Astrocyte (in vitro differentiated cells and primary cell): ENCODE results near the gene PEAK3. TPM values are rescaled to one million over a fixed set of nuclear protein-coding genes. Genes with fewer than 3 reads are reported as not detected.

Experiments used
- DNase-seq: peaks from one replicate; pipeline ENCODE4 v3.0.0-alpha.2; 2010; ENCODE audit warnings: low read depth
- FAIRE-seq: peaks from 2 replicates; lab custom pipeline; 2011; peaks lifted over from hg19 to GRCh38; lab: Jason Lieb, UNC
- H2AFZ ChIP-seq: 2 replicates; pipeline ENCODE4 v1.6.0; 2012; ENCODE audit warnings: low read depth, low read length, inconsistent platforms
- H3K27ac ChIP-seq: 2 replicates; pipeline ENCODE4 v1.5.1; 2011; ENCODE audit warnings: low read depth, low read length, inconsistent platforms
- H3K27me3 ChIP-seq: 2 replicates; pipeline ENCODE4 v1.6.0; 2011; ENCODE audit warnings: low read length, inconsistent platforms; ENCODE audit not compliant: insufficient read depth
- H3K36me3 ChIP-seq: 2 replicates; pipeline ENCODE4 v1.5.1; 2011; ENCODE audit warnings: low read length, inconsistent platforms; ENCODE audit not compliant: insufficient read depth
- H3K4me1 ChIP-seq: 2 replicates; pipeline ENCODE4 v1.5.1; 2011; ENCODE audit warnings: low read length, inconsistent platforms; ENCODE audit not compliant: insufficient read depth
- H3K4me2 ChIP-seq: 2 replicates; pipeline ENCODE4 v1.6.0; 2012; ENCODE audit warnings: low read length, inconsistent platforms
- H3K4me3 ChIP-seq: 2 replicates; pipeline ENCODE4 v1.5.1; 2011; ENCODE audit warnings: low read depth, mild to moderate bottlenecking, low read length, inconsistent platforms; ENCODE audit not compliant: insufficient read depth
- H3K79me2 ChIP-seq: 2 replicates; pipeline ENCODE4 v1.6.0; 2012; ENCODE audit warnings: mild to moderate bottlenecking, low read length, inconsistent platforms; ENCODE audit not compliant: insufficient read depth
- H3K9ac ChIP-seq: 2 replicates; pipeline ENCODE4 v1.6.0; 2012; ENCODE audit warnings: mild to moderate bottlenecking, low read length, inconsistent platforms
- H3K9me3 ChIP-seq: 2 replicates; pipeline ENCODE4 v1.5.1; 2012; ENCODE audit warnings: low read depth, mild to moderate bottlenecking, low read length, inconsistent platforms; ENCODE audit not compliant: insufficient read depth
- H4K20me1 ChIP-seq: 2 replicates; pipeline ENCODE4 v1.6.0; 2012; ENCODE audit warnings: low read length, inconsistent platforms; ENCODE audit not compliant: insufficient read depth
- H3K27ac Mint-ChIP-seq: one replicate; pipeline ENCODE4 v1.8.0; 2021; ENCODE audit warnings: mild to moderate bottlenecking, mixed read lengths; ENCODE audit not compliant: unreplicated experiment
- H3K27me3 Mint-ChIP-seq: one replicate; pipeline ENCODE4 v1.8.0; 2021; ENCODE audit warnings: low read depth, mixed read lengths; ENCODE audit not compliant: unreplicated experiment
- H3K36me3 Mint-ChIP-seq: one replicate; pipeline ENCODE4 v1.8.0; 2021; ENCODE audit warnings: low read depth, mixed read lengths; ENCODE audit not compliant: unreplicated experiment
- H3K4me1 Mint-ChIP-seq: one replicate; pipeline ENCODE4 v1.8.0; 2021; ENCODE audit warnings: low read depth, mixed read lengths; ENCODE audit not compliant: unreplicated experiment
- H3K4me3 Mint-ChIP-seq: one replicate; pipeline ENCODE4 v1.8.0; 2021; ENCODE audit warnings: mild to moderate bottlenecking, moderate library complexity, mixed read lengths; ENCODE audit not compliant: unreplicated experiment
- H3K9me3 Mint-ChIP-seq: one replicate; pipeline ENCODE4 v1.8.0; 2021; ENCODE audit warnings: mild to moderate bottlenecking, mixed read lengths; ENCODE audit not compliant: unreplicated experiment
- EZH2 ChIP-seq: IDR thresholded peaks from 2 replicates; pipeline ENCODE4 v1.6.1; 2012; ENCODE audit warnings: mild to moderate bottlenecking, low read length, inconsistent platforms; ENCODE audit not compliant: insufficient read depth
- total RNA-seq: library from RNA; stranded (reverse); gene quantifications from 2 replicates; pipeline ENCODE4 v1.2.1, GENCODE V29; 2021
- TF ChIP-seq, protein P1 (sequence below): IDR thresholded peaks from 2 replicates; pipeline ENCODE4 v1.5.1; 2011; ENCODE audit warnings: low read depth, mild to moderate bottlenecking, inconsistent platforms, low read length, moderate library complexity; ENCODE audit not compliant: insufficient read depth

PEAK3 gene
- total RNA-seq, 1 donor from 2014 or later, result 0.18 TPM

GRCh38 chr19:2269244-2270156 lies 12.5 kb downstream of the PEAK3 start:
- Mint-ChIP-seq H3K36me3 (peaks cover 14% of the 10 kb centered on the region), H3K4me1 (peaks cover 13% of the 10 kb centered on the region), H3K27me3 (no peaks in the 10 kb centered on the region), H3K9me3 (no peaks in the 10 kb centered on the region), H3K27ac (peak overlapping the region; percentile 84), H3K4me3 (peak overlapping the region; percentile 94)
- Histone ChIP-seq H4K20me1 (peaks cover 49% of the 10 kb centered on the region), H3K27ac (peak overlapping the region; percentile 91), H2AFZ (peak overlapping the region; percentile 27), H3K36me3 (peaks cover 3% of the 10 kb centered on the region), H3K9ac (peak overlapping the region; percentile 99), H3K4me1 (peaks cover 28% of the 10 kb centered on the region), H3K79me2 (peaks cover 52% of the 10 kb centered on the region), H3K9me3 (no peaks in the 10 kb centered on the region), H3K4me3 (peak overlapping the region; percentile 96), H3K4me2 (peak overlapping the region; percentile 96), H3K27me3 (no peaks in the 10 kb centered on the region)
- TF ChIP-seq, protein P1, sequence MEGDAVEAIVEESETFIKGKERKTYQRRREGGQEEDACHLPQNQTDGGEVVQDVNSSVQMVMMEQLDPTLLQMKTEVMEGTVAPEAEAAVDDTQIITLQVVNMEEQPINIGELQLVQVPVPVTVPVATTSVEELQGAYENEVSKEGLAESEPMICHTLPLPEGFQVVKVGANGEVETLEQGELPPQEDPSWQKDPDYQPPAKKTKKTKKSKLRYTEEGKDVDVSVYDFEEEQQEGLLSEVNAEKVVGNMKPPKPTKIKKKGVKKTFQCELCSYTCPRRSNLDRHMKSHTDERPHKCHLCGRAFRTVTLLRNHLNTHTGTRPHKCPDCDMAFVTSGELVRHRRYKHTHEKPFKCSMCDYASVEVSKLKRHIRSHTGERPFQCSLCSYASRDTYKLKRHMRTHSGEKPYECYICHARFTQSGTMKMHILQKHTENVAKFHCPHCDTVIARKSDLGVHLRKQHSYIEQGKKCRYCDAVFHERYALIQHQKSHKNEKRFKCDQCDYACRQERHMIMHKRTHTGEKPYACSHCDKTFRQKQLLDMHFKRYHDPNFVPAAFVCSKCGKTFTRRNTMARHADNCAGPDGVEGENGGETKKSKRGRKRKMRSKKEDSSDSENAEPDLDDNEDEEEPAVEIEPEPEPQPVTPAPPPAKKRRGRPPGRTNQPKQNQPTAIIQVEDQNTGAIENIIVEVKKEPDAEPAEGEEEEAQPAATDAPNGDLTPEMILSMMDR, result no peak
- no peak for TF ChIP-seq EZH2
- DNase-seq, result peak; percentile 82
- FAIRE-seq, result no peak

GRCh38 chr19:2268861-2269243 lies 13.1 kb downstream of the PEAK3 start:
- H3K4me1 ChIP-seq, result peaks cover 25% of the 10 kb centered on the region
- peak overlapping the region; percentile 27 for H2AFZ ChIP-seq
- FAIRE-seq (no peak), DNase-seq (no peak)
- peak overlapping the region; percentile 65 for H3K27ac ChIP-seq
- H4K20me1 ChIP-seq, result peaks cover 43% of the 10 kb centered on the region
- H3K27me3 ChIP-seq, result no peaks in the 10 kb centered on the region
- peaks cover 3% of the 10 kb centered on the region for H3K36me3 ChIP-seq
- H3K79me2 ChIP-seq, result peaks cover 46% of the 10 kb centered on the region
- peak overlapping the region; percentile 83 for H3K4me2 ChIP-seq
- H3K36me3 Mint-ChIP-seq, result peaks cover 8% of the 10 kb centered on the region
- no peaks in the 10 kb centered on the region for H3K9me3 ChIP-seq
- H3K9ac ChIP-seq, result peak overlapping the region; percentile 71
- H3K27ac Mint-ChIP-seq, result no peak overlapping the region
- peaks cover 7% of the 10 kb centered on the region for H3K4me1 Mint-ChIP-seq
- no peaks in the 10 kb centered on the region for H3K27me3 Mint-ChIP-seq
- H3K4me3 ChIP-seq, result peak overlapping the region; percentile 66
- TF ChIP-seq, protein P1, result no peak
- TF ChIP-seq EZH2, result no peak
- H3K4me3 Mint-ChIP-seq, result peak overlapping the region; percentile 94
- H3K9me3 Mint-ChIP-seq, result no peaks in the 10 kb centered on the region

DNA sequence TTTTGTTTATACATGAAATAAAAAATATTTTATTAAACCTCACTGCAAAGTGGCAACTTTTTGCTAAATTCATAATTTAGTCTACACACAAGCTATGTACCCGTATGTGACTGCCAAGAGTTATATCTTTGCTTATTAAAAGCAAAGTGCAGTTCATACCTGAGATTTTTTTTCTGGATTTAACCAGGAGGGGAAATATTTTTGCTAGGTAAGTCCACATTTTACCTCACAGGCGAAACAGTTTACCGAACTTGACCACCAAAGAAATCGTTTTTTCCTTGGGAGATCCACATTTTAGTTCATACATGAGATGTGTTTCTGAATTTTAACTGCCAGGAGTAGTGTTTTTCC lies 13.5 kb downstream of the PEAK3 start:
- H3K4me3 ChIP-seq, result no peak overlapping the region
- H4K20me1 ChIP-seq, result peaks cover 39% of the 10 kb centered on the region
- H3K27ac Mint-ChIP-seq, result no peak overlapping the region
- H3K9me3 Mint-ChIP-seq, result no peaks in the 10 kb centered on the region
- H3K27me3 ChIP-seq, result no peaks in the 10 kb centered on the region
- H3K9ac ChIP-seq, result peak overlapping the region; percentile 71
- H3K36me3 ChIP-seq, result peaks cover 3% of the 10 kb centered on the region
- peak overlapping the region; percentile 94 for H3K4me3 Mint-ChIP-seq
- peaks cover 42% of the 10 kb centered on the region for H3K79me2 ChIP-seq
- no peaks in the 10 kb centered on the region for H3K27me3 Mint-ChIP-seq
- TF ChIP-seq, protein P1, result no peak
- TF ChIP-seq EZH2, result no peak
- no peak for FAIRE-seq
- no peak for DNase-seq
- H3K9me3 ChIP-seq, result no peaks in the 10 kb centered on the region
- peaks cover 7% of the 10 kb centered on the region for H3K4me1 Mint-ChIP-seq
- H3K4me1 ChIP-seq, result peaks cover 22% of the 10 kb centered on the region
- no peak overlapping the region for H2AFZ ChIP-seq
- peak overlapping the region; percentile 83 for H3K4me2 ChIP-seq
- H3K36me3 Mint-ChIP-seq, result peaks cover 8% of the 10 kb centered on the region
- no peak overlapping the region for H3K27ac ChIP-seq
